ENCODE data around the gene TSPAN31. TPM values are rescaled to one million over a fixed set of nuclear protein-coding genes. Genes with fewer than 3 reads are reported as not detected.
A peak's percentile ranks its signal among the peaks of the same experiment; 100 is the strongest.

Gene TSPAN31
- total and polyA plus RNA-seq, 2 of the 8 experiments (the other 6 are each of a cell fraction or from before 2014, with no cell fraction given) = 15.8 to 31.4 TPM

DNA sequence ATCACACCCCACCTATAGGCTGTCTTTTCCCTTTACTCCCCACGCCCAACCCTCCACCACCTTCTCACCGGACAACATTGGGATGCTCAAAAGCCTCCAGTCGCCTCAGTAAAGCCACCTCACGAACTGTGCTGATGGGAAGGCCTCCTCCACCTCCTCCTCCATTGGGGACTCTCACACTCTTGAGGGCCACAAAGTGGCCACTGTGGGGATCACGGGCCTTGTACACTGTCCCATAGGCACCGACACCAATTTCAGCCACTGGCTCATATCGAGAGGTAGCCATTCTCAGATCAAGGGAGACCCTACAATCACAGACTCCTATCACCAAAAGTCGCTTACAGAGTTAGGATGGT is 6.6 kb downstream of the TSPAN31 start:
- no peak overlapping the region for H2AFZ ChIP-seq (ENCODE audit: low read length)
- peaks cover 21 to 43% (median 33%) of the 10 kb centered on the region in 4 experiments for H3K36me3 ChIP-seq (ENCODE audit: control insufficient read depth in 2 of 4, insufficient read depth in 4 of 4, low read length in 3 of 4)
- peaks cover 3 to 22% (median 6%) of the 10 kb centered on the region in 4 experiments; a peak in 6 of 7 replicates for H3K4me1 ChIP-seq (replicated peaks in 1 of 4; ENCODE audit: control insufficient read depth in 3 of 4, insufficient read depth in 4 of 4, low read length in 3 of 4)
- H3K79me2 ChIP-seq (ENCODE audit: control insufficient read depth in 1 of 2, insufficient read depth in 2 of 2, low read length in 2 of 2) = peaks cover 12 to 20% of the 10 kb centered on the region in 2 experiments
- peak overlapping the region; percentile 97 for H4K8ac ChIP-seq (ENCODE audit: extremely low read depth, insufficient read depth, low read length)
- CTCF ChIA-PET (ENCODE audit: partially characterized antibody) = interaction anchor here (1.6 kb wide), 1 partner anchor 10 kb away, joined by 8 read pairs; no protein-coding TSS in a partner anchor
- no peak for DNase-seq (ENCODE audit: low read depth in 1 of 2, low spot score in 2 of 2)
- H4K5ac ChIP-seq (ENCODE audit: insufficient read length, low read depth, low read length) = peak overlapping the region; percentile 30
- peak overlapping the region; percentile 96 to 99 (median 98) for H3K4me3 ChIP-seq (ENCODE audit: extremely low read depth in 1 of 4, insufficient read depth in 2 of 4, low read depth in 3 of 4, low read length in 4 of 4)
- peak overlapping the region; percentile 52 for H3K56ac ChIP-seq (replicated peaks; ENCODE audit: insufficient read length, low read depth, low read length)
- no peak overlapping the region for H2BK120ac ChIP-seq (replicated peaks; ENCODE audit: low read depth, low read length)
- H3K23me2 ChIP-seq (ENCODE audit: low read depth, low read length) = peaks cover 18% of the 10 kb centered on the region
- no peak for FAIRE-seq
- TF ChIP-seq KDM4A (IDR thresholded peaks at IDR 0.05; ENCODE audit: low read depth, low read length, severe bottlenecking) (peak; percentile 16), NANOG (IDR thresholded peaks at IDR 0.05; ENCODE audit: insufficient read depth, low read depth, low read length, poor library complexity, severe bottlenecking) (no peak), POLR2A (IDR thresholded peaks at IDR 0.05; ENCODE audit: control extremely low read depth in 1 of 2, low read depth in 2 of 2, low read length in 2 of 2) (peak; percentile 17 to 20; a peak in 2 of 3 replicates), POLR2AphosphoS5 (IDR thresholded peaks at IDR 0.05; ENCODE audit: low read depth, low read length) (no peak), GTF2F1 (IDR thresholded peaks at IDR 0.05; ENCODE audit: borderline replicate concordance, low read depth, low read length) (no peak)
- TF ChIP-seq, protein P1, sequence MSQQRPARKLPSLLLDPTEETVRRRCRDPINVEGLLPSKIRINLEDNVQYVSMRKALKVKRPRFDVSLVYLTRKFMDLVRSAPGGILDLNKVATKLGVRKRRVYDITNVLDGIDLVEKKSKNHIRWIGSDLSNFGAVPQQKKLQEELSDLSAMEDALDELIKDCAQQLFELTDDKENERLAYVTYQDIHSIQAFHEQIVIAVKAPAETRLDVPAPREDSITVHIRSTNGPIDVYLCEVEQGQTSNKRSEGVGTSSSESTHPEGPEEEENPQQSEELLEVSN (IDR thresholded peaks at IDR 0.05) = no peak
- H2BK12ac ChIP-seq (ENCODE audit: low read depth, low read length) = 0 out of 2 replicates have a peak overlapping the region, but pooled peaks have one; percentile 11
- peak overlapping the region; percentile 95 to 96 for H3K4me2 ChIP-seq (ENCODE audit: insufficient read depth in 1 of 2, low read depth in 2 of 2, low read length in 2 of 2)
- no peak overlapping the region for H4K91ac ChIP-seq (replicated peaks; ENCODE audit: insufficient read length, low read length)
- peak overlapping the region; percentile 86 for H3K27ac ChIP-seq (ENCODE audit: low read depth, low read length)
- H2AK5ac ChIP-seq (ENCODE audit: low read depth, low read length) = peak overlapping the region; percentile 66; the same call in 1 of the 2 replicates
- H3K4ac ChIP-seq (replicated peaks; ENCODE audit: insufficient read length, low read depth, low read length) = peak overlapping the region; percentile 47
- POLR2A ChIA-PET (ENCODE audit: partially characterized antibody) = interaction anchor here (1.0 to 5.3 kb wide), 7 partner anchors 11 to 142 kb away, joined by 3 to 25 read pairs (median 4); partner anchors contain the start of genes AGAP2 and CYP27B1
- H2BK20ac ChIP-seq (ENCODE audit: low read length) = no peak overlapping the region
- peak overlapping the region; percentile 87 for H2BK5ac ChIP-seq (ENCODE audit: low read depth, low read length)
- H3K79me1 ChIP-seq (ENCODE audit: low read depth, low read length) = peaks cover 15% of the 10 kb centered on the region; the same call in 1 of the 2 replicates
- peak overlapping the region; percentile 74 to 99 (median 96) for H3K9ac ChIP-seq (replicated peaks in 1 of 4; ENCODE audit: extremely low read depth in 1 of 4, low read depth in 3 of 4, low read length in 3 of 4)
- 0 out of 2 replicates have a peak overlapping the region, but pooled peaks have one; percentile 81 for H3K18ac ChIP-seq (ENCODE audit: extremely low read depth, low read length)
- no peaks in the 10 kb centered on the region for H3K9me3 ChIP-seq (ENCODE audit: insufficient read depth in 2 of 2, low read depth in 1 of 2, low read length in 1 of 2)
- H3K27me3 ChIP-seq (replicated peaks in 1 of 4; ENCODE audit: control insufficient read depth in 3 of 4, extremely low read depth in 1 of 4, insufficient read depth in 3 of 4, low read length in 3 of 4) = peaks cover 8 to 20% (median 14%) of the 10 kb centered on the region in 4 experiments
- peak overlapping the region; percentile 7 for H3K23ac ChIP-seq (ENCODE audit: insufficient read length)
- H4K20me1 ChIP-seq (replicated peaks in 1 of 2; ENCODE audit: control insufficient read depth in 1 of 2, insufficient read depth in 2 of 2, low read length in 2 of 2) = peaks cover 2 to 3% of the 10 kb centered on the region in 2 experiments
- WGBS, 2 experiments (ENCODE audit: extremely low coverage in 1 of 2, insufficient coverage in 1 of 2, insufficient read length in 1 of 2, insufficient replicate concordance in 2 of 2, low coverage in 1 of 2, low lambda C conversion rate in 2 of 2, missing lambda C conversion rate in 1 of 2) = 18% methylated on average over 8 of the region's 8 CpGs; no CpG with 5 or more reads in 1 of the 2 experiments
- H2BK15ac ChIP-seq (ENCODE audit: low read length) = no peak overlapping the region
- H3K14ac ChIP-seq (ENCODE audit: insufficient read length) = peak overlapping the region; percentile 81

Data from H1 (cell line).